MM.1S (cell line): ENCODE results near the gene LRG1.

Experiments used
- EZH2 ChIP-seq: fragments of 300-600 bp; sonication (generic); optimal IDR thresholded peaks from 2 replicates; pipeline ENCODE3; 2017; ENCODE audit warnings: low read depth, mild to moderate bottlenecking, antibody characterized with exemption, low read length, mixed read lengths
- EZH2phosphoT487 ChIP-seq: fragments of 300-600 bp; sonication (generic); IDR thresholded peaks from 2 replicates; pipeline ENCODE4 v1.6.1; 2018; ENCODE audit warnings: antibody characterized with exemption, low read length
- TF ChIP-seq, protein P1 (sequence below): fragments of 300-600 bp; sonication (generic); IDR thresholded peaks from 2 replicates; pipeline ENCODE4 v1.5.1; 2016; ENCODE audit warnings: antibody characterized with exemption, low read length, mixed read lengths

DNA sequence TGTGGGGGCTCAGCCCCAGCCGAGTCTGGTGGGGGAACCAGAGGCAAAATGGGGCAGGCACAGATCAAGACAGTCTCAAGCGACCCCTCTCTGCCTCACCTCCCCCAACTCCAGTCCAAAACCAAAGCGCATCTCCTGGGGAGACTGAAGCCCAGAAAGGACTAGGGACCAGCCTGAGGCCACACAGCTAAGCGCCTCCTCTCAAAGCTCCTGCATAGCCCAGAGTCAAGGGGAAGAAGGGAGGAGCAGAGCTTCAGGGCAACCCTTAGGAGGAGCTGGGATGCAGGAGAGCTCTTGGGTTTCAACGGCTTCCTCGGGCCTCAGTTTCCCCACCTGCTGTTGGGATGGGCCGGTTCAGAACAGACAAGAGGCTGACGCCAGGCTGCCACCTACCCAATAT is 39.6 kb upstream of the LRG1 start:
- TF ChIP-seq, protein P1, sequence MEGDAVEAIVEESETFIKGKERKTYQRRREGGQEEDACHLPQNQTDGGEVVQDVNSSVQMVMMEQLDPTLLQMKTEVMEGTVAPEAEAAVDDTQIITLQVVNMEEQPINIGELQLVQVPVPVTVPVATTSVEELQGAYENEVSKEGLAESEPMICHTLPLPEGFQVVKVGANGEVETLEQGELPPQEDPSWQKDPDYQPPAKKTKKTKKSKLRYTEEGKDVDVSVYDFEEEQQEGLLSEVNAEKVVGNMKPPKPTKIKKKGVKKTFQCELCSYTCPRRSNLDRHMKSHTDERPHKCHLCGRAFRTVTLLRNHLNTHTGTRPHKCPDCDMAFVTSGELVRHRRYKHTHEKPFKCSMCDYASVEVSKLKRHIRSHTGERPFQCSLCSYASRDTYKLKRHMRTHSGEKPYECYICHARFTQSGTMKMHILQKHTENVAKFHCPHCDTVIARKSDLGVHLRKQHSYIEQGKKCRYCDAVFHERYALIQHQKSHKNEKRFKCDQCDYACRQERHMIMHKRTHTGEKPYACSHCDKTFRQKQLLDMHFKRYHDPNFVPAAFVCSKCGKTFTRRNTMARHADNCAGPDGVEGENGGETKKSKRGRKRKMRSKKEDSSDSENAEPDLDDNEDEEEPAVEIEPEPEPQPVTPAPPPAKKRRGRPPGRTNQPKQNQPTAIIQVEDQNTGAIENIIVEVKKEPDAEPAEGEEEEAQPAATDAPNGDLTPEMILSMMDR = no peak
- no peak for TF ChIP-seq EZH2
- no peak for TF ChIP-seq EZH2phosphoT487
